ENCODE results near the gene ZNF518B. TPM values are rescaled to one million over a fixed set of nuclear protein-coding genes. Genes with fewer than 3 reads are reported as not detected.

The ZNF518B gene
- total and polyA plus RNA-seq, 9 of the 15 experiments (the other 6 are each of a cell fraction or from before 2014, with no cell fraction given), result 13.1 to 48.9 (median 37.5) TPM

GRCh38 chr4:10466161-10466560, 8.9 kb upstream of the ZNF518B start (continued):
- no peak for TF ChIP-seq NFIX (CRISPR knock-in tag; IDR thresholded peaks at IDR 0.05; ENCODE audit: low read depth)
- TF ChIP-seq SMARCA4 (IDR thresholded peaks at IDR 0.05), result no peak
- no peak for TF ChIP-seq ZNF175 (CRISPR knock-in tag; IDR thresholded peaks at IDR 0.05; ENCODE audit: low read depth)
- TF ChIP-seq TAF15 (IDR thresholded peaks at IDR 0.05; ENCODE audit: low read depth, low read length), result no peak
- TF ChIP-seq PBX2 (CRISPR knock-in tag; IDR thresholded peaks at IDR 0.05; ENCODE audit: low read depth), result no peak
- no peak for TF ChIP-seq PBX2 (tag; conservative IDR thresholded peaks at IDR 0.05; ENCODE audit: low read depth)
- no peak for TF ChIP-seq ZNF511 (CRISPR knock-in tag; IDR thresholded peaks at IDR 0.05)
- no peak for TF ChIP-seq U2AF2 (optimal IDR thresholded peaks at IDR 0.05; ENCODE audit: low read depth, low read length)
- no peak for TF ChIP-seq ZNF280B (CRISPR knock-in tag; IDR thresholded peaks at IDR 0.05)
- TF ChIP-seq NR1H2 (CRISPR knock-in tag; IDR thresholded peaks at IDR 0.05), result no peak

All from K562 (cell line).